NOMO-1 treated with DMSO at 0.1 percent for 48 hours (cell line): ENCODE results near the gene IRX4.
"Not testable (repeated sequence)": the region's sequence is repeated elsewhere in the genome, so short reads cannot be mapped to it uniquely, and the experiment has no call there.

Experiments used
- DNase-seq: peaks from one replicate; lab custom pipeline; 2025; ENCODE audit not compliant: unreplicated experiment; lab: John Stamatoyannopoulos, UW

IRX4 gene

GRCh38 chr5:1860949-1861348, 21.8 kb downstream of the IRX4 start:
- no peak for DNase-seq

GRCh38 chr5:1860021-1860610, 22.6 kb downstream of the IRX4 start:
- DNase-seq = no peak

- DNase-seq = no peak
Measured at GRCh38 chr5:1859099-1859498, 23.6 kb downstream of the IRX4 start.

- no peak for DNase-seq
Measured at GRCh38 chr5:1858436-1858835, 24.3 kb downstream of the IRX4 start.

GRCh38 chr5:1857256-1857600, 25.5 kb downstream of the IRX4 start:
- DNase-seq = no peak

GRCh38 chr5:1856596-1857255, 26.0 kb downstream of the IRX4 start:
- DNase-seq = no peak

- no peak for DNase-seq
Measured at GRCh38 chr5:1855596-1855995, 27.1 kb downstream of the IRX4 start.

- DNase-seq = no peak
Measured at GRCh38 chr5:1855075-1855474, 27.6 kb downstream of the IRX4 start.

- no peak for DNase-seq
Measured at GRCh38 chr5:1853531-1853930, 29.2 kb downstream of the IRX4 start.

- no peak for DNase-seq
Measured at GRCh38 chr5:1852324-1852947, 30.3 kb downstream of the IRX4 start.

- DNase-seq = no peak
Measured at GRCh38 chr5:1851290-1851934, 31.3 kb downstream of the IRX4 start.

- no peak for DNase-seq
Measured at GRCh38 chr5:1850324-1851154, 32.2 kb downstream of the IRX4 start.

- DNase-seq = no peak
Measured at GRCh38 chr5:1847611-1848010, 35.1 kb downstream of the IRX4 start.

GRCh38 chr5:1847056-1847455, 35.7 kb downstream of the IRX4 start:
- no peak for DNase-seq

GRCh38 chr5:1846583-1846982, 36.1 kb downstream of the IRX4 start:
- no peak for DNase-seq

GRCh38 chr5:1845696-1846095, 37.0 kb downstream of the IRX4 start:
- DNase-seq = no peak

GRCh38 chr5:1844708-1845436, 37.9 kb downstream of the IRX4 start:
- DNase-seq = no peak

- DNase-seq = not testable (repeated sequence)
Measured at GRCh38 chr5:1843761-1844160, 39.0 kb downstream of the IRX4 start.

GRCh38 chr5:1842004-1842819, 40.5 kb downstream of the IRX4 start:
- no peak for DNase-seq
